SK-N-SH (cell line): ENCODE results near the gene IGF2BP3.

Experiments
- CTCF ChIP-seq: fragments of 200-600 bp; sonication (generic); IDR thresholded peaks from 2 replicates; pipeline ENCODE4 v1.6.1; 2017; ENCODE audit warnings: antibody characterized with exemption, mild to moderate bottlenecking, moderate library complexity
- EP300 ChIP-seq, 2 experiments: IDR thresholded peaks; 2 replicates each; pipeline versions ENCODE4 v1.4.0 to v1.6.1; 2012; ENCODE audit warnings: borderline replicate concordance in 1 of 2, low read depth in 1 of 2, low read length in 1 of 2
- EZH2phosphoT487 ChIP-seq: fragments of 200-600 bp; sonication (generic); IDR thresholded peaks from 2 replicates; pipeline ENCODE4 v1.6.1; 2017; ENCODE audit warnings: low read depth, mixed run types, mild to moderate bottlenecking, antibody characterized with exemption, moderate library complexity, borderline replicate concordance
- RAD21 ChIP-seq: IDR thresholded peaks from 2 replicates; pipeline ENCODE4 v1.6.1; 2012; ENCODE audit warnings: mild to moderate bottlenecking, low read length
- RXRA ChIP-seq: IDR thresholded peaks from 2 replicates; pipeline ENCODE4 v1.4.0; 2012; ENCODE audit warnings: low read depth, mild to moderate bottlenecking, borderline replicate concordance
- SMC3 ChIP-seq: IDR thresholded peaks from 2 replicates; pipeline ENCODE4 v1.6.1; 2012; ENCODE audit warnings: low read depth, low read length, improper control_type of control experiment
- TEAD4 ChIP-seq: IDR thresholded peaks from 2 replicates; pipeline ENCODE4 v1.4.0; 2012; ENCODE audit warnings: mild to moderate bottlenecking, borderline replicate concordance; ENCODE audit not compliant: insufficient read depth
- USF2 ChIP-seq: fragments of 150-350 bp; IDR thresholded peaks from 2 replicates; pipeline ENCODE4 v1.6.1; 2017; ENCODE audit warnings: antibody characterized with exemption, low read length, low read depth, borderline replicate concordance
- YY1 ChIP-seq: IDR thresholded peaks from 2 replicates; pipeline ENCODE4 v1.4.0; 2012; ENCODE audit warnings: low read depth, mild to moderate bottlenecking
- ZBTB33 ChIP-seq: IDR thresholded peaks from 2 replicates; pipeline ENCODE4 v1.4.0; 2012; ENCODE audit warnings: low read depth, borderline replicate concordance

- TF ChIP-seq CTCF (no peak), RAD21 (no peak), SMC3 (no peak), RXRA (peak; percentile 96), ZBTB33 (peak; percentile 89), EZH2phosphoT487 (no peak), TEAD4 (peak; percentile 99), YY1 (peak; percentile 35; the same call in 1 of the 2 replicates), USF2 (no peak), EP300 (IDR thresholded peaks at IDR 0.05; ENCODE audit: borderline replicate concordance in 1 of 2, low read depth in 1 of 2, low read length in 1 of 2) (peak in 1 of 2 experiments; percentile 99; a peak in 2 of 4 replicates)
These were observed 135.7 kb downstream of the IGF2BP3 start for GRCh38 chr7:23334482-23335056.
